Globus pallidus (tissue), 1 donor: ENCODE data around the gene DNAI4.
"Not testable (repeated sequence)": the region's sequence is repeated elsewhere in the genome, so short reads cannot be mapped to it uniquely, and the experiment has no call there.

Source experiments
- DNase-seq: peaks from one replicate; pipeline ENCODE4 v3.0.0-alpha.2; 2015; ENCODE audit warnings: low spot score

The DNAI4 gene

DNA sequence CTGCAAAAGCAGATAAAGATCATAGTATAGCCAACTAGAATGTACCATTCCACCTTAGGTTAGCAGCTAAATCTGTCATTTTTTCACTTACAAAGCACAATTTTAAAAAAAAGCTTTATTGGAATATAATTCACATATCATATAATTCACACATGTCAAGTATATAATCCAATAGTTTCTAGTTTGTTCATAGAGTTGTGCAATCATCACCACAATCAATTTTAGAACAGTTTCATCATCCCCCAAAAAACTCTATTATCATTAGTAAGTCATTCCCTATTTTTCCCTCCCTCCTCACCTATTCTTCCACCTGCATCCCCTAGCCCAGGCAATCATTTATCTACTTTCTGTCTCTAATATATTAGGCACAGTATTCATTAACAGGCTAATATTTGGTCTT is 91.5 kb downstream of the DNAI4 start:
- DNase-seq = no peak

GRCh38 chr1:66831529-66832239 is 93.0 kb downstream of the DNAI4 start:
- no peak for DNase-seq

DNA sequence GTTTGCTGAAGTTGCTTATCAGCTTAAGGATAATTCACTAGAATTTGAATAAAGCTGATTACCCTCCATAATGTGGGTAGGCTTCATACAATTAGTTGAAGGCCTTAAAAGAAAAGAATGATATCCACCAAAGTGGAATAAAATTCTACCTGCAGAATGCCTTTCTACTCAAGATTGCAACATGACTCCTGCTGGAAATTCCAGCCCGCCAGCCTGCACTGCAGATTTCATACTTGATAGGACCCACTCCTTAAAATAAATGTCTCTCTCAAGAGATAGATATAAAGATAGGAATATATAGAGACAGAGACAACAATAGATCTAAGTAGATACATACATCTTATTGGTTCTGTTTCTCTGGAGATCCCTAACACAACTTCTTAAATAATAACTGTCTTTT is 99.9 kb downstream of the DNAI4 start:
- no peak for DNase-seq

- no peak for DNase-seq
These were observed 114.8 kb downstream of the DNAI4 start for GRCh38 chr1:66809736-66810326.

GRCh38 chr1:66809245-66809644 is 115.4 kb downstream of the DNAI4 start:
- DNase-seq = no peak

GRCh38 chr1:66795839-66796238 is 128.8 kb downstream of the DNAI4 start:
- not testable (repeated sequence) for DNase-seq

- no peak for DNase-seq
These were observed 132.7 kb downstream of the DNAI4 start for GRCh38 chr1:66791621-66792610.

GRCh38 chr1:66788231-66788939 is 136.3 kb downstream of the DNAI4 start:
- no peak for DNase-seq

DNA sequence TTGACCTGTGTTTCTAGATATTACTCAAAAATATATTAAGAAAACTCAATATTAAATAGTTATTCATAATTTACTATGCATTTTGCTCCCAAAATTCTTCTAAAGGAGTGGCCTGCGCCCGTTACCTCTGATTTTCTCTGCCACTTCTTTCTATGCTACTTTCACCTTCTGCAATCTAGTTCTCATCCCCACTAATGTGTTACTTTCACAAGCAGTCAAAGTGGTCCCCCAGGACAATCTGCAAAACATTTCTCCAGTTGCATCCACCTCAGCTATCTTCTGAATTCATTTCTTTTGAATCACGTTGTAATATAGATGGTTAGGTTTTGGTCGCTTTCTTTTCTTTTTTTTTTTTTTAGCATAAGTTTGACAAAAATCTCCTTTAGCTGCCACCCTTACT is 137.0 kb downstream of the DNAI4 start:
- no peak for DNase-seq

DNA sequence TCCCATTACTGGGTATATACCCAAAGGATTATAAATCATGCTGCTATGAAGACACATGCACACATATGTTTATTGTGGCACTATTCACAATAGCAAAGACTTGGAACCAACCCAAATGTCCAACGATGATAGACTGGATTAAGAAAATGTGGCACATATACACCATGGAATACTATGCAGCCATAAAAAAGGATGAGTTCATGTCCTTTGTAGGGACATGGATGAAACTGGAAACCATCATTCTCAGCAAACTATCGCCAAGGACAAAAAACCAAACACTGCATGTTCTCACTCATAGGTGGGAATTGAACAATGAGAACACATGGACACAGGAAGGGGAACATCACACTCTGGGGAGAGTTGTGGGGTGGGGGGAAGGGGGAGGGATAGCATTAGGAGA is 138.9 kb downstream of the DNAI4 start:
- DNase-seq = not testable (repeated sequence)

GRCh38 chr1:66779475-66780078 is 145.1 kb downstream of the DNAI4 start:
- no peak for DNase-seq

DNA sequence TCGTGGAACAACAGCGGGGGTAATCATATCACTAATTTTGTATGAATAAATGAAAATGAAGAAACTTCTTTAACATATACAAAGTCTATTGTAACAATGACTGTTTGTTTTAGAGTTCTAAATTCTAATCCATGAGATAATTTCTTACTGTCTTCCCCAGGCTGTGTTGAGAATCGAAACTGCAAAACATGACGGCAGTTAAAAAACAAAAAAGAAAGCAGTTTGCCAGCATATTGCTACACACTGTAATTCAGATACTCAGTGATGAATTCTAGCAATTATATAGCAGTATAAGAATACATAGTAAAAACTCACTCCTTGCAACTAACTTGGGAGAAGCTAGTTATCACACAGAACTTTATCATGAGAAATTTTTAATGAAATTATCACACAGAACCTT is 145.7 kb downstream of the DNAI4 start:
- DNase-seq = no peak

DNA sequence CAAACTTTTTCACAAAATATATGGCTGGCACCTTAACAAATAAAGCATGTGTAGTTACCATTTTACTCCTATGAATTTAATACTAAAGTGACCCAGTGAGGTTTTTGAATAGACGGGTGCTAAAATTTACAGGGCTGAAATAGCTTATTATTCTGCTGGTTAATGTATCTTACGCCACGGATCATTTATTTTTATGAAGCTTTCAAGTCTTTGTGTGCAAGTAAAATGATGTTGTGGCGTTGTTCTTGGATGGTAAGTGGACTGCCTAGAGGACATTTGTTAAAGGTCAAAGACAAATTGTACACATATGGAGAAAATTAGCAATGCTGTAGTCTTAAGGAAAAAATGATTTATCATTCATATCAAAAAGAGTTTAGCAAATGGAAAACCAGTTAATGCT is 146.4 kb downstream of the DNAI4 start:
- DNase-seq = no peak

DNA sequence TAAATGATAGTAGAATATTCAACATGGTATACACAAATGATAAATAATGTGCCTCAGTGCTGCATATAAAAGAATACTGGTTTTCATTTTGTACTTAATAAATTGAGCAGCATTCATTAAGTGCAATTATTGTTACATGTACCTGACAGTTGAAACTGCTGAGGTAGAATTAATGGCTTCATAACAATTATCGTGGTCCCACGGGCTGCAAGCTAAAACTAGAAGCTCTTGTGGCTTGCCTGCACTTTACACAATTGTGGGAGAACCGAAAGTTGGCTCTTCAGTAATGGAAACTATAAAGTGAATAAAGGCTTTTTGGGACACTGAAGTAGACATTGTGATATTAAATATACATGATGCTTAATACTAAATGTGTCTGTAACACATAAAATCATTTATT is 146.8 kb downstream of the DNAI4 start:
- DNase-seq = no peak

GRCh38 chr1:66775646-66776045 is 149.0 kb downstream of the DNAI4 start:
- DNase-seq = no peak

GRCh38 chr1:66774438-66774837 is 150.2 kb downstream of the DNAI4 start:
- no peak for DNase-seq

- no peak for DNase-seq
These were observed 151.4 kb downstream of the DNAI4 start for GRCh38 chr1:66773227-66773626.

- no peak for DNase-seq
These were observed 154.0 kb downstream of the DNAI4 start for GRCh38 chr1:66770694-66771093.

GRCh38 chr1:66770240-66770639 is 154.4 kb downstream of the DNAI4 start:
- DNase-seq = no peak

DNA sequence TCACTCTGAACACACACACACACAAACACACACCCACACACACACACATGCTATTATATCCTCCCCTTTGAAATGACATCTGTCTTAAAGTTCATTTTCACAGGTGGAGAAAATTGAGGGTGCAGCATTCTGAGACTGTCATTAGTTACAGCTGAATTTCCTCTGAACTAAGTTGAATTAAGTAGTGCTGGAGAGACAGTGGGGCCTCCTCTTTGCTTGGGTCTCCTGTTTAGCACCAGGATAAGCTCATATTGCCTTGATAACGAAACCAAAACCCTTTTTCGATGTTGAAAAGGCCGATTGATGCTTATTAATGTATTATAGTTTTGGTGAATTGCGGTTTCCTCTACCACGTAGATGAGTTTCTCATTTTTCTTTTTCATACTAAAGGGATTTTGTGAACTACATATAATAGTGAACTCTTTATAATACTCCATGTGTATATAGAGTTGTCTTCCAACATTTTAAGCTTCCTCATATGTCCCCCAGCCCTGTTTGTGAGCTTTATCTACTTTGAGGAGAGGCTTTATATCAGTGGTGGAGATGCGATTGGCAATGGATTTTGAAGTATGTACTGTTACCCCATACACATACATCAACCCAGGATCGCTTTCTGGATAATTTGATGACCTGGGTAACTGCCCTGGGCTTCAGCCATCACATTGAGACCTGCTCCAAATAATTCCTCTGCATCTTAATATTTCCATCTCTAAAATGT is 155.0 kb downstream of the DNAI4 start:
- DNase-seq = no peak

- DNase-seq = no peak
These were observed 155.7 kb downstream of the DNAI4 start for GRCh38 chr1:66768965-66769364.
